SU-DHL-6 (cell line): ENCODE measurements around the gene SLC40A1.

Source experiments
- H2AFZ ChIP-seq: fragments of 200-600 bp; sonication (generic); 2 replicates; pipeline ENCODE4 v1.6.1; 2014; ENCODE audit warnings: low read depth, mild to moderate bottlenecking, moderate library complexity, mixed read lengths, antibody characterized with exemption, low read length; ENCODE audit not compliant: severe bottlenecking
- H3F3A ChIP-seq: fragments of 200-600 bp; shearing (Covaris generic); 2 replicates; pipeline ENCODE4 v1.6.0; 2016; ENCODE audit warnings: antibody characterized with exemption, mild to moderate bottlenecking; ENCODE audit not compliant: insufficient read depth
- H3K27ac ChIP-seq: fragments of 200-600 bp; sonication (generic); 2 replicates; pipeline ENCODE4 v1.5.1; 2016; ENCODE audit warnings: low read depth, mild to moderate bottlenecking, low read length, moderate library complexity, mixed read lengths
- H3K27me3 ChIP-seq: fragments of 200-600 bp; sonication (generic), shearing (Covaris generic); 2 replicates; pipeline ENCODE4 v1.6.0; 2014; ENCODE audit warnings: mild to moderate bottlenecking, low read length
- H3K36me3 ChIP-seq: fragments of 200-600 bp; sonication (generic); 2 replicates; pipeline ENCODE4 v1.6.1; 2014; ENCODE audit warnings: mild to moderate bottlenecking, low read length, mixed read lengths
- H3K4me2 ChIP-seq: fragments of 300-600, 200-600 bp; shearing (Covaris generic), sonication (generic); 2 replicates; pipeline ENCODE4 v1.6.0; 2014; ENCODE audit warnings: low read length, low read depth, mild to moderate bottlenecking; ENCODE audit not compliant: poor library complexity, severe bottlenecking
- H3K4me3 ChIP-seq: fragments of 200-600 bp; sonication (generic); 2 replicates; pipeline ENCODE4 v1.5.1; 2014; ENCODE audit warnings: antibody characterized with exemption, low read length, mild to moderate bottlenecking, mixed read lengths; ENCODE audit not compliant: insufficient read depth, poor library complexity, severe bottlenecking
- H3K79me2 ChIP-seq: fragments of 200-600 bp; sonication (generic); 2 replicates; pipeline ENCODE4 v1.6.1; 2014; ENCODE audit warnings: mild to moderate bottlenecking, low read length, moderate library complexity; ENCODE audit not compliant: insufficient read depth
- H3K9ac ChIP-seq: fragments of 200-600 bp; sonication (generic); 2 replicates; pipeline ENCODE4 v1.7.0; 2014; ENCODE audit warnings: mild to moderate bottlenecking, low read length
- H3K9me2 ChIP-seq: fragments of 200-600 bp; sonication (generic); replicated peaks from 2 replicates; pipeline ENCODE4 v1.6.1; 2014; ENCODE audit warnings: low read length; ENCODE audit not compliant: insufficient read depth
- H3K9me3 ChIP-seq: fragments of 200-600 bp; sonication (generic); 2 replicates; pipeline ENCODE4 v1.6.1; 2014; ENCODE audit warnings: low read length, mixed read lengths; ENCODE audit not compliant: insufficient read depth
- H4K20me1 ChIP-seq: fragments of 200-600 bp; sonication (generic); 2 replicates; pipeline ENCODE4 v1.6.1; 2014; ENCODE audit warnings: low read depth, mild to moderate bottlenecking, antibody characterized with exemption, low read length, moderate library complexity, mixed read lengths
- EZH2phosphoT487 ChIP-seq: fragments of 200-600 bp; sonication (generic), shearing (Covaris generic); conservative IDR thresholded peaks from 2 replicates; pipeline ENCODE4 v1.6.1; 2018; ENCODE audit warnings: mild to moderate bottlenecking, antibody characterized with exemption, low read length, moderate library complexity, mixed read lengths
- TF ChIP-seq, protein P1 (sequence below): fragments of 200-600 bp; sonication (generic); IDR thresholded peaks from one replicate; pipeline ENCODE4 v1.5.1; 2017; ENCODE audit warnings: antibody characterized with exemption, mild to moderate bottlenecking, low read length, moderate library complexity; ENCODE audit not compliant: insufficient read depth, poor library complexity, severe bottlenecking

SLC40A1 gene

DNA sequence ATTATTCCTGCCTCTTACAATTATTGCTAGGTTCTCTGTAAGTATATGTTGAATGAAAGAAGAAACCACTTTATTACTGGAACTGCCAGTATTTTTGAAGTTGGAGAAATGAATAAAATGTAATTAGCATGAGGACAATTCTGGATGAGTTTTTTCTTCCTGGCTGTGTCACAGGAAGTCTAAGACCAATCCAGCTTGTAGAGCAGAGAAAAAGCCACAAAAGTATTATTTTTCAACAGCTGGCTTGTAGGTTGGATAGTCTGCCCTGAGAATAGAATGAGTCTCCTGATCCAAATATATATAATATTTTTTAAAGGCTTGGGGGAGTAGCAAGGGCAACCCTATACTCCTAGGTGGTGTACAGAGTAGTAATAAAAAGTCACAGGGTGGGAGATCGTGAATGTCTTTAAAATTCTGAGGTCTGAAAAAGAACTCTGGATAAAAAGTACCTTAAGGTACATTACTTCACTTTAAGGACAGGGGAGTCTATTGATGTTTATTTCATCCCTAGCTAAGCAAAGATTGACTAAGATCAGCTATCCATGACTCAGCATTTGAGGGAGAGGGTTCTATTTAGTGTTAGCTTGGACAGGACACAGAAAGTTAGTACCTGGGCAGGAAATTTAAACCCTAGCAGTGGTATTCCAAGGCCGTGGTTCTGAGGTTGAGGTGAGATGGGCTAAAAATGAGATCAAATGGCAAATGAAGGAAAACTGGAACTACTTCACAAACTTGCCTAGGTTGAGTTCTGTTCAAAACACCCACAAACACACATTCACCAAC, 31.7 kb downstream of the SLC40A1 start:
- Histone ChIP-seq H3K36me3 (no peaks in the 10 kb centered on the region), H3K9ac (no peak overlapping the region), H3K27ac (no peak overlapping the region), H3K9me2 (no peaks in the 10 kb centered on the region), H2AFZ (no peak overlapping the region), H3K4me2 (no peak overlapping the region), H3K9me3 (no peaks in the 10 kb centered on the region), H3K79me2 (no peaks in the 10 kb centered on the region), H3K27me3 (no peaks in the 10 kb centered on the region), H4K20me1 (no peaks in the 10 kb centered on the region), H3F3A (no peaks in the 10 kb centered on the region), H3K4me3 (no peak overlapping the region)
- TF ChIP-seq, protein P1, sequence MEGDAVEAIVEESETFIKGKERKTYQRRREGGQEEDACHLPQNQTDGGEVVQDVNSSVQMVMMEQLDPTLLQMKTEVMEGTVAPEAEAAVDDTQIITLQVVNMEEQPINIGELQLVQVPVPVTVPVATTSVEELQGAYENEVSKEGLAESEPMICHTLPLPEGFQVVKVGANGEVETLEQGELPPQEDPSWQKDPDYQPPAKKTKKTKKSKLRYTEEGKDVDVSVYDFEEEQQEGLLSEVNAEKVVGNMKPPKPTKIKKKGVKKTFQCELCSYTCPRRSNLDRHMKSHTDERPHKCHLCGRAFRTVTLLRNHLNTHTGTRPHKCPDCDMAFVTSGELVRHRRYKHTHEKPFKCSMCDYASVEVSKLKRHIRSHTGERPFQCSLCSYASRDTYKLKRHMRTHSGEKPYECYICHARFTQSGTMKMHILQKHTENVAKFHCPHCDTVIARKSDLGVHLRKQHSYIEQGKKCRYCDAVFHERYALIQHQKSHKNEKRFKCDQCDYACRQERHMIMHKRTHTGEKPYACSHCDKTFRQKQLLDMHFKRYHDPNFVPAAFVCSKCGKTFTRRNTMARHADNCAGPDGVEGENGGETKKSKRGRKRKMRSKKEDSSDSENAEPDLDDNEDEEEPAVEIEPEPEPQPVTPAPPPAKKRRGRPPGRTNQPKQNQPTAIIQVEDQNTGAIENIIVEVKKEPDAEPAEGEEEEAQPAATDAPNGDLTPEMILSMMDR: no peak
- no peak for TF ChIP-seq EZH2phosphoT487

GRCh38 chr2:189545418-189545817, 35.2 kb downstream of the SLC40A1 start:
- no peaks in the 10 kb centered on the region for H3F3A ChIP-seq
- no peak overlapping the region for H2AFZ ChIP-seq
- H3K9ac ChIP-seq: no peak overlapping the region
- no peak overlapping the region for H3K4me3 ChIP-seq
- no peaks in the 10 kb centered on the region for H4K20me1 ChIP-seq
- no peaks in the 10 kb centered on the region for H3K79me2 ChIP-seq
- no peak overlapping the region for H3K27ac ChIP-seq
- no peaks in the 10 kb centered on the region for H3K9me3 ChIP-seq
- no peaks in the 10 kb centered on the region for H3K9me2 ChIP-seq
- no peaks in the 10 kb centered on the region for H3K27me3 ChIP-seq
- H3K4me2 ChIP-seq: no peak overlapping the region
- H3K36me3 ChIP-seq: no peaks in the 10 kb centered on the region
- no peak for TF ChIP-seq EZH2phosphoT487
- TF ChIP-seq, protein P1: no peak

- H3K9me3 ChIP-seq: no peaks in the 10 kb centered on the region
- H3F3A ChIP-seq: no peaks in the 10 kb centered on the region
- H3K4me2 ChIP-seq: no peak overlapping the region
- no peak overlapping the region for H3K27ac ChIP-seq
- H3K4me3 ChIP-seq: no peak overlapping the region
- no peaks in the 10 kb centered on the region for H3K27me3 ChIP-seq
- no peaks in the 10 kb centered on the region for H4K20me1 ChIP-seq
- no peak overlapping the region for H3K9ac ChIP-seq
- no peak for TF ChIP-seq EZH2phosphoT487
- TF ChIP-seq, protein P1: no peak
- H3K36me3 ChIP-seq: no peaks in the 10 kb centered on the region
- H3K79me2 ChIP-seq: no peaks in the 10 kb centered on the region
- peak overlapping the region; percentile 20 for H2AFZ ChIP-seq
- no peaks in the 10 kb centered on the region for H3K9me2 ChIP-seq
Measured at GRCh38 chr2:189544318-189545042, 36.1 kb downstream of the SLC40A1 start.
